HL-60 (cell line): ENCODE results near the gene ZNF133.

ENCODE experiments used
- DNase-seq, 2 experiments: peaks; one replicate each; pipeline ENCODE4 v3.0.0-alpha.2; 2010 to 2020; ENCODE audit warnings: low read depth in 1 of 2, low spot score in 1 of 2
- H3K27ac ChIP-seq: fragments of 250-450 bp; sonication (Bioruptor Pico); replicated peaks from 2 replicates; pipeline ENCODE4 v1.5.1; 2020; ENCODE audit warnings: mild to moderate bottlenecking, moderate library complexity
- H3K27me3 ChIP-seq: fragments of 250-450 bp; sonication (Bioruptor Pico); 2 replicates; pipeline ENCODE4 v1.5.1; 2021; ENCODE audit warnings: mild to moderate bottlenecking, moderate library complexity; ENCODE audit not compliant: insufficient read depth, poor library complexity, severe bottlenecking
- H3K4me3 ChIP-seq: replicated peaks from 2 replicates; pipeline ENCODE4 v1.5.1; 2011; ENCODE audit warnings: mild to moderate bottlenecking, control low read depth, low read length; ENCODE audit not compliant: insufficient read depth
- CTCF ChIP-seq: IDR thresholded peaks from one replicate; pipeline ENCODE4 v1.5.1; 2011; ENCODE audit warnings: low read length, control low read depth, inconsistent platforms; ENCODE audit not compliant: insufficient read depth
- GABPA ChIP-seq: IDR thresholded peaks from 2 replicates; pipeline ENCODE4 v1.6.1; 2012; ENCODE audit warnings: low read depth
- POLR2AphosphoS5 ChIP-seq: IDR thresholded peaks from 2 replicates; pipeline ENCODE4 v1.6.1; 2012; ENCODE audit warnings: low read depth
- REST ChIP-seq: IDR thresholded peaks from 2 replicates; pipeline ENCODE4 v1.6.1; 2012; ENCODE audit warnings: low read depth; ENCODE audit not compliant: insufficient replicate concordance
- SPI1 ChIP-seq: IDR thresholded peaks from 2 replicates; pipeline ENCODE4 v1.6.1; 2012; ENCODE audit warnings: low read depth, mild to moderate bottlenecking, borderline replicate concordance

ZNF133 gene

GRCh38 chr20:18299364-18299763, 11.0 kb downstream of the ZNF133 start:
- H3K4me3 ChIP-seq: no peak overlapping the region
- no peak for DNase-seq
- H3K27me3 ChIP-seq: no peaks in the 10 kb centered on the region
- no peak overlapping the region for H3K27ac ChIP-seq
- TF ChIP-seq GABPA (no peak), REST (no peak), CTCF (no peak), SPI1 (no peak), POLR2AphosphoS5 (no peak)

- no peak for DNase-seq
- TF ChIP-seq SPI1: no peak
- TF ChIP-seq POLR2AphosphoS5: no peak
- TF ChIP-seq REST: no peak
- no peak for TF ChIP-seq GABPA
- TF ChIP-seq CTCF: no peak
- Histone ChIP-seq H3K4me3 (no peak overlapping the region), H3K27ac (no peak overlapping the region), H3K27me3 (no peaks in the 10 kb centered on the region)
Measured at GRCh38 chr20:18304618-18305017, 16.3 kb downstream of the ZNF133 start.

GRCh38 chr20:18307301-18307700, 19.0 kb downstream of the ZNF133 start:
- no peak for TF ChIP-seq GABPA
- no peak for TF ChIP-seq REST
- TF ChIP-seq POLR2AphosphoS5: no peak
- TF ChIP-seq CTCF: no peak
- no peak for TF ChIP-seq SPI1
- Histone ChIP-seq H3K4me3 (no peak overlapping the region), H3K27ac (no peak overlapping the region), H3K27me3 (no peaks in the 10 kb centered on the region)
- no peak for DNase-seq
